Measurements from ENCODE around the gene WNK2. TPM values are rescaled to one million over a fixed set of nuclear protein-coding genes. Genes with fewer than 3 reads are reported as not detected.
A peak's percentile ranks its signal among the peaks of the same experiment; 100 is the strongest.

The WNK2 gene
- polyA plus RNA-seq, 3 donors, result 0.40 TPM; not detected in 2

- intact Hi-C loops (cut with micrococcal nuclease), result loop anchor here in 1 of 2 donors (5.0 kb wide), 1 partner anchor 47 kb away; no protein-coding TSS in a partner anchor
- Histone ChIP-seq H3K79me2 (ENCODE audit: insufficient read depth, low read length) (no peaks in the 10 kb centered on the region), H3K4me3 (replicated peaks in 1 of 3; ENCODE audit: low read depth in 2 of 3, low read length in 3 of 3) (no peak overlapping the region), H3K9ac (ENCODE audit: insufficient read depth, low read length, poor library complexity, severe bottlenecking) (no peak overlapping the region), H2AFZ (ENCODE audit: insufficient read depth, low read depth, low read length, poor library complexity, severe bottlenecking) (no peak overlapping the region), H3K36me3 (replicated peaks in 1 of 2; ENCODE audit: control insufficient read depth in 1 of 2, insufficient read depth in 2 of 2, low read length in 2 of 2) (no peaks in the 10 kb centered on the region), H3K27ac (ENCODE audit: low read depth in 1 of 2, low read length in 2 of 2) (no peak overlapping the region), H3K4me1 (ENCODE audit: control insufficient read depth in 1 of 2, insufficient read depth in 2 of 2, low read length in 2 of 2) (peaks cover 0 to 3% of the 10 kb centered on the region in 2 donors), H3K9me3 (replicated peaks in 1 of 2; ENCODE audit: control insufficient read depth in 1 of 2, insufficient read depth in 1 of 2, low read length in 2 of 2) (no peaks in the 10 kb centered on the region), H4K20me1 (ENCODE audit: insufficient read depth, low read length) (no peaks in the 10 kb centered on the region), H3K27me3 (ENCODE audit: control insufficient read depth in 2 of 2, insufficient read depth in 2 of 2, low read length in 2 of 2) (no peaks in the 10 kb centered on the region), H3K4me2 (replicated peaks; ENCODE audit: extremely low read depth, low read length, poor library complexity, severe bottlenecking) (no peak overlapping the region)
- WGBS (ENCODE audit: insufficient coverage), result 97% methylated on average over 12 of the region's 14 CpGs
- peak; percentile 76 for TF ChIP-seq CTCF (IDR thresholded peaks at IDR 0.05)
- Mint-ChIP-seq H3K27me3 (ENCODE audit: low read depth in 3 of 3) (peaks cover 0 to 3% (median 0%) of the 10 kb centered on the region in 3 donors), H3K4me3 (no peak overlapping the region), H3K9me3 (peaks cover 0 to 3% (median 0%) of the 10 kb centered on the region in 7 donors), H3K27ac (peak overlapping the region in 1 of 7 donors; percentile 64), H3K4me1 (peaks cover 6% of the 10 kb centered on the region), H3K36me3 (no peaks in the 10 kb centered on the region)
- DNase-seq, result peak in 2 of 3 donors; percentile 42 to 63
Observed at GRCh38 chr9:93154293-93154903, 29.5 kb upstream of the WNK2 start.

- H3K4me3 ChIP-seq (replicated peaks in 1 of 3; ENCODE audit: low read depth in 2 of 3, low read length in 3 of 3), result no peak overlapping the region
- H3K9me3 ChIP-seq (replicated peaks in 1 of 2; ENCODE audit: control insufficient read depth in 1 of 2, insufficient read depth in 1 of 2, low read length in 2 of 2), result no peaks in the 10 kb centered on the region
- H3K27ac Mint-ChIP-seq, result no peak overlapping the region
- no peak overlapping the region for H3K27ac ChIP-seq (ENCODE audit: low read depth in 1 of 2, low read length in 2 of 2)
- H3K4me3 Mint-ChIP-seq, result no peak overlapping the region
- no peaks in the 10 kb centered on the region for H3K36me3 ChIP-seq (replicated peaks in 1 of 2; ENCODE audit: control insufficient read depth in 1 of 2, insufficient read depth in 2 of 2, low read length in 2 of 2)
- no peaks in the 10 kb centered on the region for H3K79me2 ChIP-seq (ENCODE audit: insufficient read depth, low read length)
- no peaks in the 10 kb centered on the region for H3K36me3 Mint-ChIP-seq
- intact Hi-C loops (cut with micrococcal nuclease), result no loop called here
- H3K4me1 ChIP-seq (ENCODE audit: control insufficient read depth in 1 of 2, insufficient read depth in 2 of 2, low read length in 2 of 2), result peaks cover 6 to 10% of the 10 kb centered on the region in 2 donors
- no peak overlapping the region for H3K4me2 ChIP-seq (replicated peaks; ENCODE audit: extremely low read depth, low read length, poor library complexity, severe bottlenecking)
- peaks cover 0 to 8% (median under 1%) of the 10 kb centered on the region in 3 donors for H3K27me3 Mint-ChIP-seq (ENCODE audit: low read depth in 3 of 3)
- H2AFZ ChIP-seq (ENCODE audit: insufficient read depth, low read depth, low read length, poor library complexity, severe bottlenecking), result no peak overlapping the region
- no peaks in the 10 kb centered on the region for H4K20me1 ChIP-seq (ENCODE audit: insufficient read depth, low read length)
- DNase-seq, result no peak
- H3K4me1 Mint-ChIP-seq, result peaks cover 10% of the 10 kb centered on the region
- no peak overlapping the region for H3K9ac ChIP-seq (ENCODE audit: insufficient read depth, low read length, poor library complexity, severe bottlenecking)
- TF ChIP-seq CTCF (IDR thresholded peaks at IDR 0.05), result no peak
- peaks cover 0 to 3% (median 0%) of the 10 kb centered on the region in 7 donors for H3K9me3 Mint-ChIP-seq
- WGBS (ENCODE audit: insufficient coverage), result 95% methylated on average over 12 of the region's 16 CpGs
- H3K27me3 ChIP-seq (ENCODE audit: control insufficient read depth in 2 of 2, insufficient read depth in 2 of 2, low read length in 2 of 2), result no peaks in the 10 kb centered on the region
Observed at GRCh38 chr9:93155716-93156474, 28.0 kb upstream of the WNK2 start.

All from CD14-positive monocyte (primary cell).